SK-N-SH (cell line): ENCODE data around the gene AGBL4. TPM values are rescaled to one million over a fixed set of nuclear protein-coding genes. Genes with fewer than 3 reads are reported as not detected.

Experiments
- CTCF ChIA-PET: fragments of 300-600, 350-600 bp; formaldehyde crosslinking; extraction: SDS; loops from one replicate; lab custom pipeline; 2021; lab: Yijun Ruan, JAX
- POLR2A ChIA-PET: fragments of 350-600 bp; sonication (Branson Sonifier 250); formaldehyde crosslinking; extraction: SDS; loops from one replicate; lab custom pipeline; 2020; ENCODE audit warnings: antibody characterized with exemption, inconsistent platforms; lab: Yijun Ruan, JAX
- DNase-seq: peaks from one replicate; pipeline ENCODE4 v3.0.0; 2012
- H2AFZ ChIP-seq: fragments of 200-600 bp; sonication (generic); 2 replicates; pipeline ENCODE4 v1.8.1; 2016; ENCODE audit warnings: antibody characterized with exemption, mild to moderate bottlenecking, low read depth
- H3F3A ChIP-seq: fragments of 200-600 bp; sonication (generic); replicated peaks from 2 replicates; pipeline ENCODE3; 2016; ENCODE audit warnings: antibody characterized with exemption, mild to moderate bottlenecking; ENCODE audit not compliant: insufficient read depth
- H3K27ac ChIP-seq, 2 experiments: fragments of 200-500 bp in 1 of 2; fragments of 200-600 bp in 1 of 2; sonication (Bioruptor generic) in 1 of 2; sonication (generic), shearing (Covaris generic) in 1 of 2; 2 replicates each; pipeline versions ENCODE4 v1.5.1 to v1.6.1; 2014 to 2016; ENCODE audit warnings: low read depth in 2 of 2, inconsistent platforms in 1 of 2, low read length in 1 of 2, mild to moderate bottlenecking in 1 of 2, mixed read lengths in 1 of 2
- H3K27me3 ChIP-seq: fragments of 200-600 bp; sonication (generic), shearing (Covaris generic); 2 replicates; pipeline ENCODE4 v1.6.1; 2016; ENCODE audit warnings: mixed run types; ENCODE audit not compliant: insufficient read depth
- H3K36me3 ChIP-seq, 2 experiments: fragments of 200-500 bp in 1 of 2; fragments of 200-600 bp in 1 of 2; sonication (Bioruptor generic) in 1 of 2; sonication (generic) in 1 of 2; replicated peaks in 1 of 2; 2 replicates each; pipeline versions ENCODE3 to v1.5.1; 2014 to 2016; ENCODE audit warnings: low read length in 1 of 2, mild to moderate bottlenecking in 1 of 2; ENCODE audit not compliant: insufficient read depth in 2 of 2, control insufficient read depth in 1 of 2
- H3K4me1 ChIP-seq, 2 experiments: fragments of 200-500 bp in 1 of 2; fragments of 200-600 bp in 1 of 2; sonication (Bioruptor generic) in 1 of 2; sonication (generic), shearing (Covaris generic) in 1 of 2; 2 replicates each; pipeline versions ENCODE4 v1.5.1 to v1.6.1; 2014 to 2016; ENCODE audit warnings: low read depth in 1 of 2, low read length in 1 of 2, mixed run types in 1 of 2; ENCODE audit not compliant: insufficient read depth in 2 of 2, control insufficient read depth in 1 of 2
- H3K4me2 ChIP-seq: fragments of 200-600 bp; sonication (generic), shearing (Covaris generic); 2 replicates; pipeline ENCODE4 v1.6.1; 2017; ENCODE audit warnings: mixed run types
- H3K4me3 ChIP-seq, 2 experiments: fragments of 200-500 bp in 1 of 2; fragments of 200-600 bp in 1 of 2; sonication (Bioruptor generic) in 1 of 2; sonication (generic), shearing (Covaris generic) in 1 of 2; 2 replicates each; pipeline versions ENCODE4 v1.5.1 to v1.8.1; 2014 to 2016; ENCODE audit warnings: low read depth in 2 of 2, inconsistent platforms in 1 of 2, low read length in 1 of 2, mild to moderate bottlenecking in 1 of 2, mixed read lengths in 1 of 2, moderate library complexity in 1 of 2
- H3K79me2 ChIP-seq: fragments of 200-600 bp; sonication (generic); 2 replicates; pipeline ENCODE4 v1.8.1; 2017; ENCODE audit warnings: mild to moderate bottlenecking; ENCODE audit not compliant: insufficient read depth
- H3K9ac ChIP-seq: fragments of 200-600 bp; sonication (generic); 2 replicates; pipeline ENCODE4 v1.6.1; 2017; ENCODE audit warnings: mixed run types
- H3K9me2 ChIP-seq: fragments of 200-600 bp; sonication (generic); 2 replicates; pipeline ENCODE4 v1.6.1; 2017; ENCODE audit warnings: mixed run types
- H3K9me3 ChIP-seq: fragments of 200-600 bp; sonication (generic); 2 replicates; pipeline ENCODE4 v1.6.1; 2017; ENCODE audit warnings: mixed run types, mild to moderate bottlenecking, moderate library complexity
- H4K20me1 ChIP-seq: fragments of 200-600 bp; sonication (generic); 2 replicates; pipeline ENCODE4 v1.6.1; 2017; ENCODE audit warnings: mild to moderate bottlenecking, mixed run types; ENCODE audit not compliant: insufficient read depth
- CHD2 ChIP-seq: fragments of 150-350 bp; IDR thresholded peaks from 2 replicates; pipeline ENCODE4 v1.6.1; 2018; ENCODE audit warnings: low read length; ENCODE audit not compliant: partially characterized antibody
- ELF1 ChIP-seq: IDR thresholded peaks from 2 replicates; pipeline ENCODE4 v1.4.0; 2012
- EP300 ChIP-seq, 2 experiments: IDR thresholded peaks; 2 replicates each; pipeline versions ENCODE4 v1.4.0 to v1.6.1; 2012; ENCODE audit warnings: borderline replicate concordance in 1 of 2, low read depth in 1 of 2, low read length in 1 of 2
- FOSL2 ChIP-seq: IDR thresholded peaks from 2 replicates; pipeline ENCODE4 v1.4.0; 2012; ENCODE audit warnings: low read depth, mild to moderate bottlenecking, moderate library complexity, borderline replicate concordance
- MEF2A ChIP-seq: IDR thresholded peaks from 2 replicates; pipeline ENCODE4 v1.4.0; 2012; ENCODE audit warnings: low read depth, borderline replicate concordance
- RCOR1 ChIP-seq: fragments of 150-350 bp; IDR thresholded peaks from 2 replicates; pipeline ENCODE4 v1.6.1; 2017; ENCODE audit warnings: antibody characterized with exemption, low read length
- SIN3A ChIP-seq: IDR thresholded peaks from 2 replicates; pipeline ENCODE4 v1.6.1; 2012; ENCODE audit warnings: low read depth, mild to moderate bottlenecking, low read length, moderate library complexity, borderline replicate concordance
- SMC3 ChIP-seq: IDR thresholded peaks from 2 replicates; pipeline ENCODE4 v1.6.1; 2012; ENCODE audit warnings: low read depth, low read length, improper control_type of control experiment
- TAF1 ChIP-seq: IDR thresholded peaks from 2 replicates; pipeline ENCODE4 v1.6.1; 2012; ENCODE audit warnings: low read depth, mild to moderate bottlenecking, low read length, moderate library complexity, borderline replicate concordance
- TCF12 ChIP-seq: IDR thresholded peaks from 2 replicates; pipeline ENCODE4 v1.4.0; 2012
- TEAD4 ChIP-seq: IDR thresholded peaks from 2 replicates; pipeline ENCODE4 v1.4.0; 2012; ENCODE audit warnings: mild to moderate bottlenecking, borderline replicate concordance; ENCODE audit not compliant: insufficient read depth
- WGBS: methylation state at CpG from one replicate; pipeline ENCODE4 v1.1.6; 2017; ENCODE audit warnings: low lambda C conversion rate; 5-methylcytosine and 5-hydroxymethylcytosine counted together
- polyA plus RNA-seq, 3 experiments: library from polyadenylated mRNA; depleted of rRNA; stranded (reverse); fragments of >200 nt; gene quantifications; 2 replicates each; pipeline ENCODE4 v1.2.3, GENCODE V29; 2012
- TF ChIP-seq, protein P1 (sequence below): IDR thresholded peaks from 2 replicates; pipeline ENCODE4; 2012
- TF ChIP-seq, protein P2 (sequence below): IDR thresholded peaks from 2 replicates; pipeline ENCODE4 v1.4.0; 2012; ENCODE audit warnings: low read depth, borderline replicate concordance

Gene AGBL4
- polyA plus RNA-seq, 1 of the 3 experiments (the other 2 are of a cell fraction), result 0.07 TPM

DNA sequence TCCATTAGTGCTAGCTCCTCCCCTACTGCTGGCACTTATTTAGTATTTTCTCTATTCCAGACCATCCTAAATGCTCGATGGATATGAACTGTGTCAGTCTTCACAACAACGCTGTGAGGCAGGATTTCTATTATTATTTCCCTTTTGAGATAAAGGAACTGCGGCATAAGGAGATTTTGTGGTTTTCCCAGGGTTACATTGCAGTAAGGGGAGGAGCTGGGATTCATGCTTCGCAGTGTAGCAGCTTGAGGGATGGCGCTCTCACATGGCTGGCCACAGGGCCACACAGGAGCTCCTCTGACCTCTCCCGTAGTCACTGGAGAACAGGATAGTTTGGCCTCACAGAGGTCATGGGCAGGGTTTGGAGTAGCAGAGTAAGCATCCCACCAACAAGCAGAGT is 1364.0 kb downstream of the AGBL4 start (continued):
- TF ChIP-seq, protein P1, sequence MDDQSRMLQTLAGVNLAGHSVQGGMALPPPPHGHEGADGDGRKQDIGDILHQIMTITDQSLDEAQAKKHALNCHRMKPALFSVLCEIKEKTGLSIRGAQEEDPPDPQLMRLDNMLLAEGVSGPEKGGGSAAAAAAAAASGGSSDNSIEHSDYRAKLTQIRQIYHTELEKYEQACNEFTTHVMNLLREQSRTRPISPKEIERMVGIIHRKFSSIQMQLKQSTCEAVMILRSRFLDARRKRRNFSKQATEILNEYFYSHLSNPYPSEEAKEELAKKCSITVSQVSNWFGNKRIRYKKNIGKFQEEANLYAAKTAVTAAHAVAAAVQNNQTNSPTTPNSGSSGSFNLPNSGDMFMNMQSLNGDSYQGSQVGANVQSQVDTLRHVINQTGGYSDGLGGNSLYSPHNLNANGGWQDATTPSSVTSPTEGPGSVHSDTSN, result no peak
- TF ChIP-seq ELF1, result no peak
- TF ChIP-seq TCF12, result no peak
- no peak for TF ChIP-seq CHD2
- TF ChIP-seq EP300 (IDR thresholded peaks at IDR 0.05; ENCODE audit: borderline replicate concordance in 1 of 2, low read depth in 1 of 2, low read length in 1 of 2), result no peak
- TF ChIP-seq, all 33 proteins: peak for 0

DNA sequence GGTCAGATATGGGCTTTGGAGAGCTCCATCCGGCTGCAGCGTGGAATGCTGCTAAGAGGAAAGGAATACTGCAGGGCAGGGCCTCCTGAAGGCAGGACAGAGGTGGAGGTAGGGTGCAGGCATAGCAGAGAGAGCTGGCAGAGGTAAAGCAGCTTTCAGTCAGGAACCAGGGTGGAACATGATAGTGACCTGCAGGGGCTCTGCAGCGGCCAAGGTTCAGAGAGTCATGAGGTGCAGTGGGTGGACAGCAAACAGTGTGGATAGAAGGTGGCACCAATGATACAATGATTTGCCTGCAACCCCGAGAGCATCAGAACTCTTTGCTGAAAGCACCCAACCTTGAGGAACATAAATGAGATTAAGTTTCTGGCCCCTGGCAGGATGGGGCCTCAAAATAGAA is 1366.3 kb downstream of the AGBL4 start:
- TF ChIP-seq SIN3A, result no peak
- no peak for TF ChIP-seq SMC3
- no peak for TF ChIP-seq FOSL2
- no peak for TF ChIP-seq MEF2A
- TF ChIP-seq, protein P2, sequence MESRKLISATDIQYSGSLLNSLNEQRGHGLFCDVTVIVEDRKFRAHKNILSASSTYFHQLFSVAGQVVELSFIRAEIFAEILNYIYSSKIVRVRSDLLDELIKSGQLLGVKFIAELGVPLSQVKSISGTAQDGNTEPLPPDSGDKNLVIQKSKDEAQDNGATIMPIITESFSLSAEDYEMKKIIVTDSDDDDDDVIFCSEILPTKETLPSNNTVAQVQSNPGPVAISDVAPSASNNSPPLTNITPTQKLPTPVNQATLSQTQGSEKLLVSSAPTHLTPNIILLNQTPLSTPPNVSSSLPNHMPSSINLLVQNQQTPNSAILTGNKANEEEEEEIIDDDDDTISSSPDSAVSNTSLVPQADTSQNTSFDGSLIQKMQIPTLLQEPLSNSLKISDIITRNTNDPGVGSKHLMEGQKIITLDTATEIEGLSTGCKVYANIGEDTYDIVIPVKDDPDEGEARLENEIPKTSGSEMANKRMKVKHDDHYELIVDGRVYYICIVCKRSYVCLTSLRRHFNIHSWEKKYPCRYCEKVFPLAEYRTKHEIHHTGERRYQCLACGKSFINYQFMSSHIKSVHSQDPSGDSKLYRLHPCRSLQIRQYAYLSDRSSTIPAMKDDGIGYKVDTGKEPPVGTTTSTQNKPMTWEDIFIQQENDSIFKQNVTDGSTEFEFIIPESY, result no peak
- no peak for TF ChIP-seq TCF12
- no peak for TF ChIP-seq RCOR1
- no peak for TF ChIP-seq TEAD4
- no peak for TF ChIP-seq TAF1
- Histone ChIP-seq H3K4me2 (no peak overlapping the region), H3F3A (no peaks in the 10 kb centered on the region), H3K27ac (no peak overlapping the region), H3K27me3 (no peaks in the 10 kb centered on the region), H3K9me3 (no peaks in the 10 kb centered on the region), H2AFZ (no peak overlapping the region), H3K4me3 (no peak overlapping the region), H3K9ac (no peak overlapping the region), H3K36me3 (no peaks in the 10 kb centered on the region), H3K4me1 (peaks cover 0 to 24% of the 10 kb centered on the region in 2 experiments; a peak in 2 of 4 replicates), H4K20me1 (no peaks in the 10 kb centered on the region), H3K79me2 (no peaks in the 10 kb centered on the region), H3K9me2 (no peaks in the 10 kb centered on the region)
- no peak for DNase-seq
- CTCF ChIA-PET, result interaction anchor here (1.2 to 9.6 kb wide), 6 partner anchors 10 to 1692 kb away, joined by 3 to 78 read pairs (median 6); no protein-coding TSS in a partner anchor
- POLR2A ChIA-PET, result no interaction called here
- 72% methylated on average over 4 of the region's 4 CpGs for WGBS
